Adipocyte (in vitro differentiated cells): Measurements from ENCODE around the gene AGER.

Experiments used
- DNase-seq: peaks from one replicate; pipeline ENCODE4 v3.0.0-alpha.2; 2015; ENCODE audit warnings: low read depth
- H3K27me3 ChIP-seq: replicated peaks from 2 replicates; pipeline ENCODE4 v1.7.0; 2013; ENCODE audit warnings: mild to moderate bottlenecking, low read length, moderate library complexity; ENCODE audit not compliant: control insufficient read depth, insufficient read depth
- H3K36me3 ChIP-seq: 2 replicates; pipeline ENCODE4 v1.7.0; 2013; ENCODE audit warnings: low read length, mild to moderate bottlenecking, moderate library complexity; ENCODE audit not compliant: control insufficient read depth, insufficient read depth, severe bottlenecking
- H3K4me1 ChIP-seq: 2 replicates; pipeline ENCODE4 v1.7.0; 2013; ENCODE audit warnings: mild to moderate bottlenecking, low read length, moderate library complexity; ENCODE audit not compliant: control insufficient read depth, insufficient read depth
- H3K4me3 ChIP-seq: 2 replicates; pipeline ENCODE4 v1.7.0; 2013; ENCODE audit warnings: mild to moderate bottlenecking, low read length, moderate library complexity
- H3K9ac ChIP-seq: 2 replicates; pipeline ENCODE4 v1.7.0; 2013; ENCODE audit warnings: mild to moderate bottlenecking, low read length, moderate library complexity
- H3K9me3 ChIP-seq: 2 replicates; pipeline ENCODE4 v1.7.0; 2013; ENCODE audit warnings: mild to moderate bottlenecking, low read length, moderate library complexity; ENCODE audit not compliant: control insufficient read depth

The AGER gene

DNA sequence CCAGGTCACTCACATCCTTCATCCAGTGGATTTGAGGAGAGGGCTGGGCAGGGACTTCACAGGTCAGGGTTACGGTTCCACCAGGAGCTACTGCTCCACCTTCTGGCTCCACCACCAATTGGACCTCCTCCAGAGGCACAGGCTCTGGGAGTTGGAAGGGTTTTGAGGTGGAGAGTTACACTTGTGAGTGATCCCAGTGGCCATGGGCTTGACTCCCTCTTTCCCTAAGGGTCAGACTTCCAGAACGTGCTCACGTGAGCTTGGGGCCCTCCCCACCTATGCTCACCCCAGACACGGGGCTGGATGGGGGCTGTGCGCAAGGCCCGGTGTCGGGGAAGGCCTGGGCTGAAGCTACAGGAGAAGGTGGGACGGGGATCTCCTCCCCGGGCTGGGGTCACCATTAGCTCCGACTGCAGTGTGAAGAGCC, 1.5 kb downstream of the AGER start:
- H3K9me3 ChIP-seq = no peaks in the 10 kb centered on the region
- H3K4me1 ChIP-seq = peaks cover 17% of the 10 kb centered on the region
- no peak overlapping the region for H3K4me3 ChIP-seq
- H3K9ac ChIP-seq = peak overlapping the region; percentile 22
- peaks cover 40% of the 10 kb centered on the region for H3K36me3 ChIP-seq
- no peak for DNase-seq
- no peaks in the 10 kb centered on the region for H3K27me3 ChIP-seq

DNA sequence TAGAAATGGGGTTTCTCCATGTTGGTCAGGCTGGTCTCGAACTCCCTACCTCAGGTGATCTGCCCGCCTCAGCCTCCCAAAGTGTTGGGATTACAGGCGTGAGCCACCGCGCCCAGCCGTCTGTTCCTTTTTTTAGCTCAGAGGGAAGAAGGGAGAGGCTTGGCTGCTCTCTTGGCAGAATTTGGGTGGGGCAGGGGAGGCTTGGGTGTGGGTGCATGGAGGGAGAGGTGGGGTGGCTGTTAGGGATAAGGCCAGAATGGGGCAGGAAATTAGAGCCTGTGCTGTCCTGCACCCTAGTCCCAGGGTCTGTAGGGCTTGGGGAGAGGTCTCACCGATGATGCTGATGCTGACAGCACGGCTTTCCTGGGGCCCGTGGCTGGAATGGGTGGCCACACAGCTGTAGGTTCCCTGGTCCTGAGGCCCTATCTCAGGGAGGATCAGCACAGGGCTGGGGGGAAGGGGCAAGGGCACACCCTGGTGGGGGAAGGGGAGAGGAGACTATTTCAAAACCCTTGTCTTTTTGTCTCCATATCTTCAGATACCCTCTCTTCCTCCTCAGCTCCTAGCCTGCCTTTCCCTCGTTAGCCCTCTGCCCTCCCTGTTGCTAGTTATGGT, 2.0 kb downstream of the AGER start:
- Histone ChIP-seq H3K4me1 (peaks cover 22% of the 10 kb centered on the region), H3K4me3 (no peak overlapping the region), H3K36me3 (peaks cover 34% of the 10 kb centered on the region), H3K9me3 (no peaks in the 10 kb centered on the region), H3K9ac (peak overlapping the region; percentile 22), H3K27me3 (no peaks in the 10 kb centered on the region)
- no peak for DNase-seq

DNA sequence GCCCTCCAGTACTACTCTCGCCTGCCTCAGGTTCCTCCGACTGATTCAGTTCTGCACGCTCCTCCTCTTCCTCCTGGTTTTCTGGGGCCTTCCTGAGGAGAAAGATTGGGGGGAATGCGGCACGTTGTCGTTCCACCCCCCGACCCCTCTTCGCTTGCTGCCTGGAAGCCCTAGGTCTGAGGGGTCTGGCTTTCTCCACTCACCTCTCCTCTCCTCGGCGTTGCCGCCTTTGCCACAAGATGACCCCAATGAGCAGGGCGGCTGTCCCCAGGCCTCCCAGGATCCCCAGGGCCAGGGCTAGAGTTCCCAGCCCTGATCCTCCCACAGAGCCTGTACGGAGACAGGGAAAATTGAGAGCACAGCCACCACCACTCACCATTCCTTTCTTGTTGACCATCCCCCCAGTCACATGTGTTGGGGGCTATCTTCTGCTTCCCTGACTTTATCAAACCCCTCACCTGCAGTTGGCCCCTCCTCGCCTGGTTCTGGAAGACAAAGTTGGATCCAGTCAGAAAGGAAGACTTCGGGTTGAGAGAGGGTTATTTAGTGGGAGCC, 2.8 kb downstream of the AGER start:
- Histone ChIP-seq H3K27me3 (no peaks in the 10 kb centered on the region), H3K4me3 (no peak overlapping the region), H3K4me1 (peaks cover 30% of the 10 kb centered on the region), H3K9ac (no peak overlapping the region), H3K9me3 (no peaks in the 10 kb centered on the region), H3K36me3 (peaks cover 26% of the 10 kb centered on the region)
- DNase-seq = no peak

DNA sequence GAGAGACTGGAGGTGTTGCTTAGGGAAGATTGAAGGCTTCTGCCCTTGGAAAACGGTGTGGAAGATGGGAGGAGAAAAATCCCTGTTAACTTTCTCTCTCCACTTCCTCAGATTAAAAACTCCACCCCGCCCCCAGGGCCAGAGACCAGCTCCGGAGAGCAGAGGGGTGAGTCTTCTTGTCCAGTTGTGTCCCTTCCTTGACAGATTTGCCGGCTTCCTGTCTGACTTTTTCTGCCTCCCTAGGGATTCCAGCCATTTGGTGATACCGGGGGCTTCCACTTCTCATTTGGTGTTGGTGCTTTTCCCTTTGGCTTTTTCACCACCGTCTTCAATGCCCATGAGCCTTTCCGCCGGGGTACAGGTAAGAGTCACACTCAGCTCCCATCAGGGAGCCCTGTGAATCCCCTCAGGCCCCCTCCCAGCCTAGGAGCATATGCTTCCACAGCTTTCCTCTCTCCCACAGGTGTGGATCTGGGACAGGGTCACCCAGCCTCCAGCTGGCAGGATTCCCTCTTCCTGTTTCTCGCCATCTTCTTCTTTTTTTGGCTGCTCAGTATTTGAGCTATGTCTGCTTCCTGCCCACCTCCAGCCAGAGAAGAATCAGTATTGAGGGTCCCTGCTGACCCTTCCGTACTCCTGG, 4.2 kb downstream of the AGER start:
- Histone ChIP-seq H3K9ac (no peak overlapping the region), H3K36me3 (peaks cover 23% of the 10 kb centered on the region), H3K9me3 (no peaks in the 10 kb centered on the region), H3K4me1 (peaks cover 34% of the 10 kb centered on the region), H3K27me3 (no peaks in the 10 kb centered on the region), H3K4me3 (no peak overlapping the region)
- no peak for DNase-seq

GRCh38 chr6:32178547-32179440, 5.3 kb downstream of the AGER start:
- Histone ChIP-seq H3K4me3 (peak overlapping the region; percentile 97), H3K9me3 (no peaks in the 10 kb centered on the region), H3K9ac (peak overlapping the region; percentile 92), H3K36me3 (peaks cover 23% of the 10 kb centered on the region), H3K4me1 (peaks cover 35% of the 10 kb centered on the region), H3K27me3 (no peaks in the 10 kb centered on the region)
- DNase-seq = peak; percentile 40

GRCh38 chr6:32177788-32178546, 6.1 kb downstream of the AGER start, which contains the start of gene RNF5:
TSS of gene RNF5 (plus strand) at chr6:32178405. CDS start at chr6:32178512, 107 bp downstream.
- DNase-seq = peak; percentile 100
- no peaks in the 10 kb centered on the region for H3K9me3 ChIP-seq
- H3K36me3 ChIP-seq = peaks cover 23% of the 10 kb centered on the region
- peak within 1 kb of the TSS; percentile 92 for H3K9ac ChIP-seq
- H3K4me3 ChIP-seq = peak within 1 kb of the TSS; percentile 97
- H3K27me3 ChIP-seq = no peaks in the 10 kb centered on the region
- H3K4me1 ChIP-seq = peaks cover 35% of the 10 kb centered on the region

DNA sequence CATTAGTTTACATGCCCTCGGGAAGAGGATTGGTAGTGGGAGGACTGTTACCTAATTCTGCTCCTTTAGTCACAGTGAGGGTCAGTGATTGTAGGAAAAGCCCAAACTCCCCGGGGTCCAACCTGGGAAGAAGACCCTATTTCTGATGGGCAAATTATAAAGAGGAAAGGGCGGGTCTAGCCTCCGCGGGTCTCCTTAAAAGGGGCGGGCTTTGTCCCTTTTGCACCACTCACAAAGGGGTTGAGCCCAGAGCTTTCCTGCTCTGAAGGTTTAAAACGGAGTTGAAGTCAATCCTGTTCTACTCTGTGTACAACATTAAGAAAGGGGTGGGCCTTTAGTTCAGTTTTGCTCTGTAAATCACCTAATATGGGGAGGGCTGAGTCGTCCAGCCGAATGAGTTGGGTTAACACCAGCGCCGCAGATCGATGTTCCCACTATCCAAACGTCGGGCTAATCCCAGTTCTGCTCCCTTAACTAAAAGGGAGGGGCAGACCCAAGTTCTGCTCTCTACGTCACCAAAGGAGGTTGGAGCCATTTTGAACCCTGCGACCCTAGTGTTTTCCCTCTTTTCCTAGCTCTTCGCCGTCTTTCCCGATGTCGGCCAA, 6.8 kb downstream of the AGER start:
- H3K9me3 ChIP-seq = no peaks in the 10 kb centered on the region
- DNase-seq = no peak
- peak overlapping the region; percentile 97 for H3K4me3 ChIP-seq
- peak overlapping the region; percentile 92 for H3K9ac ChIP-seq
- H3K4me1 ChIP-seq = peaks cover 35% of the 10 kb centered on the region
- H3K27me3 ChIP-seq = no peaks in the 10 kb centered on the region
- H3K36me3 ChIP-seq = peaks cover 20% of the 10 kb centered on the region

GRCh38 chr6:32176476-32177182, 7.4 kb downstream of the AGER start:
- H3K4me3 ChIP-seq = peak overlapping the region; percentile 97
- H3K4me1 ChIP-seq = peaks cover 35% of the 10 kb centered on the region
- H3K27me3 ChIP-seq = no peaks in the 10 kb centered on the region
- peak overlapping the region; percentile 92 for H3K9ac ChIP-seq
- peak; percentile 68 for DNase-seq
- H3K36me3 ChIP-seq = peaks cover 18% of the 10 kb centered on the region
- H3K9me3 ChIP-seq = no peaks in the 10 kb centered on the region

DNA sequence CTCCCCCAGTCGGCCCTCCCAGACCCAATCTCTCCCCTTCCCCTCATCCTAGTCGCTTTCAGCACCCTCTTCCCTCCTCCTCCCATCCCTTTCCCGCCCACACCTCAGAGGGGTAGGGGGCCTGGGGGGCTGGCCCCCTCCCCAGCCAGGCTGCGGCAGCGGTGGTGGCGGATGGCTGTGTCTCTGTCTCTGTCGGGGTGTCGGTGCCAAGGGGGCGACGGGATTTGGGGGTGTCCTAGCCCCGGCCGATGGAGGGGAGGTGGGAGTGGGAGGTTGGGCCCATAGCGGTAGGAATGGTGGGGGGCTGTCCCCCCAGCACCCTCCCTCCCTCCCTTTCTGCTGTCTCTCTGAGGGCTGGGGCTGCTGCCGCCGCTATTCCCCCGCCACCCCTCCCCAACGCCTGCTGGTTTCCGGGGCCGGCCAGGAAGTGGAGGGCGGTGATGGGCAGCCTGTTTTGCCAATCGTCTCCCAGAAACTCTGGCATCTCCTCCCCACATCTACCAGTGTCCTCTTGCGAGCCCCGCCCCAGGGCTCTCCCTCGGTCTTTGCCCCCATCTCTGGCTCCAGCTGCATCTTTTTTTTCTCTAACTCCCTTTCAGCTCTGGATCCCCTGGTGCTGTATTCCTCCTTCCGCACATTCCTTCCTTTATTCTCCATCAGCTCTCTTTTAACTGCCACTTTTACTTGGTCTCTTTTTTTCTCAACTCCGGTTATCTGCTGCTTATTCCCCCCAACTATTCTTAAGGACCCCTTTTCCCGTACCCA, 8.2 kb downstream of the AGER start, which contains the start of gene AGPAT1:
AGPAT1 (minus strand) TSS at position 374 of the 765 bp plus-strand sequence. CDS start 4,588 bp downstream, outside the sequence.
- H3K4me1 ChIP-seq = peaks cover 35% of the 10 kb centered on the region
- H3K27me3 ChIP-seq = no peaks in the 10 kb centered on the region
- peaks cover 13% of the 10 kb centered on the region for H3K36me3 ChIP-seq
- peak; percentile 99 for DNase-seq
- peak within 1 kb of the TSS; percentile 98 for H3K9ac ChIP-seq
- H3K9me3 ChIP-seq = no peaks in the 10 kb centered on the region
- H3K4me3 ChIP-seq = peak within 1 kb of the TSS; percentile 97
